Glutamatergic neuron (in vitro differentiated cells): ENCODE results near the gene PRR5L. TPM values are rescaled to one million over a fixed set of nuclear protein-coding genes. Genes with fewer than 3 reads are reported as not detected.

Experiments
- DNase-seq: peaks from one replicate; pipeline ENCODE4 v3.0.0; 2022
- H3K27ac Mint-ChIP-seq: one replicate; pipeline ENCODE4 v1.8.0; 2020; ENCODE audit warnings: mild to moderate bottlenecking, mixed read lengths, inconsistent platforms; ENCODE audit not compliant: unreplicated experiment
- H3K27me3 Mint-ChIP-seq: one replicate; pipeline ENCODE4 v1.8.0; 2020; ENCODE audit warnings: mild to moderate bottlenecking, moderate library complexity, mixed read lengths, inconsistent platforms; ENCODE audit not compliant: unreplicated experiment
- H3K36me3 Mint-ChIP-seq: one replicate; pipeline ENCODE4 v1.8.0; 2020; ENCODE audit warnings: mild to moderate bottlenecking, mixed read lengths, inconsistent platforms; ENCODE audit not compliant: unreplicated experiment
- H3K4me1 Mint-ChIP-seq: one replicate; pipeline ENCODE4 v1.8.0; 2020; ENCODE audit warnings: mild to moderate bottlenecking, low read depth, mixed read lengths, inconsistent platforms; ENCODE audit not compliant: unreplicated experiment
- H3K4me3 Mint-ChIP-seq: one replicate; pipeline ENCODE4 v1.8.0; 2020; ENCODE audit warnings: mild to moderate bottlenecking, mixed read lengths, inconsistent platforms; ENCODE audit not compliant: unreplicated experiment
- H3K9me3 Mint-ChIP-seq: one replicate; pipeline ENCODE4 v1.8.0; 2020; ENCODE audit warnings: mild to moderate bottlenecking, moderate library complexity, mixed read lengths, inconsistent platforms; ENCODE audit not compliant: unreplicated experiment
- CTCF ChIP-seq: fragments of 200-600 bp; sonication (generic); IDR thresholded peaks from one replicate; pipeline ENCODE4 v1.5.0; 2021; ENCODE audit not compliant: partially characterized antibody, unreplicated experiment
- total RNA-seq: library from RNA; stranded (reverse); fragmentation: NEBNext Ultra II Directional; extraction: Animal tissue kit (Norgen Biotek cat#: 25700); gene quantifications from one replicate; pipeline ENCODE4 v1.2.1, GENCODE V29; 2021; ENCODE audit not compliant: unreplicated experiment

The PRR5L gene
- total RNA-seq, 1 donor from 2014 or later, result 1.6 TPM

GRCh38 chr11:36411202-36411640, 115.1 kb downstream of the PRR5L start:
- H3K4me3 Mint-ChIP-seq, result no peak overlapping the region
- no peak for TF ChIP-seq CTCF
- H3K27ac Mint-ChIP-seq, result no peak overlapping the region
- H3K4me1 Mint-ChIP-seq, result peaks cover 4% of the 10 kb centered on the region
- H3K27me3 Mint-ChIP-seq, result no peaks in the 10 kb centered on the region
- H3K9me3 Mint-ChIP-seq, result no peaks in the 10 kb centered on the region
- no peak for DNase-seq
- no peaks in the 10 kb centered on the region for H3K36me3 Mint-ChIP-seq

GRCh38 chr11:36412781-36413383, 116.8 kb downstream of the PRR5L start:
- Mint-ChIP-seq H3K9me3 (no peaks in the 10 kb centered on the region), H3K27me3 (no peaks in the 10 kb centered on the region), H3K36me3 (no peaks in the 10 kb centered on the region), H3K4me3 (no peak overlapping the region), H3K27ac (no peak overlapping the region), H3K4me1 (peaks cover 4% of the 10 kb centered on the region)
- no peak for DNase-seq
- no peak for TF ChIP-seq CTCF

- no peak overlapping the region for H3K4me3 Mint-ChIP-seq
- H3K27me3 Mint-ChIP-seq, result peaks cover 2% of the 10 kb centered on the region
- no peak for DNase-seq
- no peak overlapping the region for H3K27ac Mint-ChIP-seq
- H3K36me3 Mint-ChIP-seq, result no peaks in the 10 kb centered on the region
- no peaks in the 10 kb centered on the region for H3K9me3 Mint-ChIP-seq
- peaks cover 14% of the 10 kb centered on the region for H3K4me1 Mint-ChIP-seq
- TF ChIP-seq CTCF, result no peak
These were observed 121.1 kb downstream of the PRR5L start for GRCh38 chr11:36417154-36417553.

GRCh38 chr11:36419791-36420424, 123.8 kb downstream of the PRR5L start:
- no peaks in the 10 kb centered on the region for H3K9me3 Mint-ChIP-seq
- no peaks in the 10 kb centered on the region for H3K36me3 Mint-ChIP-seq
- no peak overlapping the region for H3K27ac Mint-ChIP-seq
- peaks cover 25% of the 10 kb centered on the region for H3K4me1 Mint-ChIP-seq
- H3K27me3 Mint-ChIP-seq, result peaks cover 2% of the 10 kb centered on the region
- no peak for TF ChIP-seq CTCF
- H3K4me3 Mint-ChIP-seq, result no peak overlapping the region
- no peak for DNase-seq

- Mint-ChIP-seq H3K36me3 (no peaks in the 10 kb centered on the region), H3K4me3 (no peak overlapping the region), H3K4me1 (peaks cover 25% of the 10 kb centered on the region), H3K27me3 (peaks cover 2% of the 10 kb centered on the region), H3K27ac (no peak overlapping the region), H3K9me3 (no peaks in the 10 kb centered on the region)
- TF ChIP-seq CTCF, result no peak
- no peak for DNase-seq
These were observed 125.6 kb downstream of the PRR5L start for GRCh38 chr11:36421546-36422155.
